AG09319 (cell line): ENCODE results near the gene NABP2.
A peak's percentile ranks its signal among the peaks of the same experiment; 100 is the strongest.

Experiments used
- DNase-seq: peaks from one replicate; pipeline ENCODE4 v3.0.0-alpha.2; 2010; ENCODE audit warnings: low read depth; ENCODE audit errors: extremely low read depth
- CTCF ChIP-seq: IDR thresholded peaks from 2 replicates; pipeline ENCODE4 v1.5.1; 2011; ENCODE audit warnings: low read depth, mild to moderate bottlenecking, inconsistent platforms, low read length, moderate library complexity

NABP2 gene

GRCh38 chr12:56224102-56224701 is at the start of gene NABP2:
NABP2 (plus strand) TSS chr12:56224342; CDS start chr12:56224857, 515 bp downstream.
- peak; percentile 94 for DNase-seq
- peak; percentile 69 for TF ChIP-seq CTCF

GRCh38 chr12:56178347-56178746 is 45.8 kb upstream of the NABP2 start:
- no peak for DNase-seq
- no peak for TF ChIP-seq CTCF

DNA sequence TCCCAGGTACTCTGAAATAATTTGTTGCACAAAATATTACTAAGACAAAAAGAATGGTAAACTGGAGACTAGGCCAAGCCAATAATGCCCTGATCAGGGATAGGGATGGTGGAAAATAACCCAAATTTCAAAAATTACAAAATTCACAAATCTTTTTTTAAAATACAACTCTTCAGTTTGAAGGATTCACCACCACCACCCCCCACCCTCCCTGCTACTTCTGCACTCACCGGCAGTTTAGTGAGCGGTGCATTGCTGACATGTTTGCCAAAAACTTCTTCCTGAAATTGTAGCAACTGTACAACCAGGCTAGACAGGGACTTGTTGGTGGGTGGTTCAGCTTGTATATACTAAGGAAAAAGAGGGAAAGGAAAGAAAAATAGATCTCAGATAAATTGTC is 37.2 kb upstream of the NABP2 start:
- DNase-seq, result no peak
- TF ChIP-seq CTCF, result no peak

DNA sequence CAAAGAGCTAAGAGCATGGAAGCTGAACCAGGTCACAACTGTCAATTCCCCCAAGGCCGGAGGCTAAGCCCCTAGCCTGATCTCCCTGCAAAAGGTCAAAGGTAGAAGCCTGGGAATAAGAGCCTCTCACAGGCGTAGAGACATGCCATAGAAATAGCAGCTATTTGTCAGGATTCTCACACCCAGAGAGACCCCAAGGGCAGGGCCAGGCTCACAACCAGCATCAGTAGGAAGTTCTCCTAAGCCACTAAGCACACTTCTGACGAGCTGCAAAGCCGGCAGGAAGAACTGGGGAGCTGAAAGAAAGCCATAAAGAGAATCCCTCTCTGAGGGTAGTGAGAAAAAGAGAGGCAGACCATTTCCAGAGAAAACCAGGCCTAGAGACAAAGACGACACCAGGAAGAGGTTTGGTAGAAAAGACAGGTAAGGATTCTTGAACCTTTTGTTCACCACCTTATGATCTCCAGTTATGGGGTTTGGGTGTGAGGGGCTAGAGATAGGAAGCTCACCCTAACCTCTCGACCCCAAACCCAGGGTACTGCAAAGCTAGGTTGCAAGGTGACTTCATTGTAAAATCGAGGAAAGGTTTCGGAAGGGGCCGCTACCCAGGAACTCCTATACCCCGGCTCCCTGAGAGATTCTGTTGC is 35.9 kb upstream of the NABP2 start:
- TF ChIP-seq CTCF, result no peak
- DNase-seq, result no peak

GRCh38 chr12:56188778-56189098 is 35.4 kb upstream of the NABP2 start:
- TF ChIP-seq CTCF, result no peak

GRCh38 chr12:56189099-56189917 is 34.8 kb upstream of the NABP2 start, which contains the start of gene SMARCC2:
SMARCC2 (minus strand) TSS chr12:56189483; CDS start chr12:56189461, 22 bp downstream.
- TF ChIP-seq CTCF, result peak; percentile 51
- DNase-seq, result peak; percentile 67

More at GRCh38 chr12:56188778-56189098, 35.4 kb upstream of the NABP2 start:
- no peak for DNase-seq
